Measurements from ENCODE around the gene TLR3.

DNA sequence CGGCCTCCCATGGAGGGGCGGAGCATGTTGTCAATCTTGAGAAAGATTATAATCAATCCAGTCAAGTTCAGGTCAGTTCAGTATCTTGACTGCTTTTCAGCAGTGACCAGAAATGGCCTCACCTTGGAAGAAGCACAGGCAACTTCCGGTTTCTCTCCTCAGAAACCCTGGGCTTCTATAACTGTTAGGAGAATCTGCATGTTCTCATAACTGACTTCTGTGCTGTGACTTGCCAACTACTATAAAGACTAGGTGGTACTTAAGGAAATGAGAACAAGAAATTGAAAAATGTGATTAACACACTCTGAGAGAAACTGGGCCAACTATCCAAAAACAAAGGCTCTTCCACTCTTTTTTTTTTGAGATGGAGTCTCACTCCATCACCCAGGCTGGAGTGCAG lies 35.9 kb upstream of the TLR3 start:
- no peak for TF ChIP-seq POLR2A (IDR thresholded peaks at IDR 0.05; ENCODE audit: low read depth)
- TF ChIP-seq, protein P1, sequence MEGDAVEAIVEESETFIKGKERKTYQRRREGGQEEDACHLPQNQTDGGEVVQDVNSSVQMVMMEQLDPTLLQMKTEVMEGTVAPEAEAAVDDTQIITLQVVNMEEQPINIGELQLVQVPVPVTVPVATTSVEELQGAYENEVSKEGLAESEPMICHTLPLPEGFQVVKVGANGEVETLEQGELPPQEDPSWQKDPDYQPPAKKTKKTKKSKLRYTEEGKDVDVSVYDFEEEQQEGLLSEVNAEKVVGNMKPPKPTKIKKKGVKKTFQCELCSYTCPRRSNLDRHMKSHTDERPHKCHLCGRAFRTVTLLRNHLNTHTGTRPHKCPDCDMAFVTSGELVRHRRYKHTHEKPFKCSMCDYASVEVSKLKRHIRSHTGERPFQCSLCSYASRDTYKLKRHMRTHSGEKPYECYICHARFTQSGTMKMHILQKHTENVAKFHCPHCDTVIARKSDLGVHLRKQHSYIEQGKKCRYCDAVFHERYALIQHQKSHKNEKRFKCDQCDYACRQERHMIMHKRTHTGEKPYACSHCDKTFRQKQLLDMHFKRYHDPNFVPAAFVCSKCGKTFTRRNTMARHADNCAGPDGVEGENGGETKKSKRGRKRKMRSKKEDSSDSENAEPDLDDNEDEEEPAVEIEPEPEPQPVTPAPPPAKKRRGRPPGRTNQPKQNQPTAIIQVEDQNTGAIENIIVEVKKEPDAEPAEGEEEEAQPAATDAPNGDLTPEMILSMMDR (IDR thresholded peaks at IDR 0.05) = no peak
- TF ChIP-seq POLR2AphosphoS5 (IDR thresholded peaks at IDR 0.05) = no peak
- no peak for TF ChIP-seq EP300 (IDR thresholded peaks at IDR 0.05)

Measured in esophagus muscularis mucosa (tissue), 4 donors.